Measurements from ENCODE around the gene CALML4.

GRCh38 chr15:68231102-68231818, 26.1 kb upstream of the CALML4 start:
- TF ChIP-seq ARNT (IDR thresholded peaks at IDR 0.05): no peak
- TF ChIP-seq, protein P1, sequence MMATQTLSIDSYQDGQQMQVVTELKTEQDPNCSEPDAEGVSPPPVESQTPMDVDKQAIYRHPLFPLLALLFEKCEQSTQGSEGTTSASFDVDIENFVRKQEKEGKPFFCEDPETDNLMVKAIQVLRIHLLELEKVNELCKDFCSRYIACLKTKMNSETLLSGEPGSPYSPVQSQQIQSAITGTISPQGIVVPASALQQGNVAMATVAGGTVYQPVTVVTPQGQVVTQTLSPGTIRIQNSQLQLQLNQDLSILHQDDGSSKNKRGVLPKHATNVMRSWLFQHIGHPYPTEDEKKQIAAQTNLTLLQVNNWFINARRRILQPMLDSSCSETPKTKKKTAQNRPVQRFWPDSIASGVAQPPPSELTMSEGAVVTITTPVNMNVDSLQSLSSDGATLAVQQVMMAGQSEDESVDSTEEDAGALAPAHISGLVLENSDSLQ (IDR thresholded peaks at IDR 0.05): no peak
- no peak for TF ChIP-seq ELF4 (IDR thresholded peaks at IDR 0.05)
- TF ChIP-seq SP1 (IDR thresholded peaks at IDR 0.05): no peak
- no peak for TF ChIP-seq FOXM1 (IDR thresholded peaks at IDR 0.05; ENCODE audit: borderline replicate concordance)
- no peak for TF ChIP-seq BHLHE40 (IDR thresholded peaks at IDR 0.05; ENCODE audit: borderline replicate concordance)
- no peak for TF ChIP-seq FOXK2 (IDR thresholded peaks at IDR 0.05)
- no peak for TF ChIP-seq SUZ12 (IDR thresholded peaks at IDR 0.05)

Measured in HEK293T (cell line).